HG03280 (cell line): ENCODE results near the gene ATP9A.

ENCODE experiments used
- ATAC-seq: cut with Tn5 transposase; IDR thresholded peaks from one replicate; pipeline ENCODE4 v1.9.1; 2021; ENCODE audit warnings: mild to moderate bottlenecking, moderate library complexity; ENCODE audit not compliant: unreplicated experiment

Gene ATP9A

GRCh38 chr20:51562332-51563173 is 205.6 kb downstream of the ATP9A start:
- ATAC-seq: no peak

- no peak for ATAC-seq
Measured at GRCh38 chr20:51562027-51562331, 206.2 kb downstream of the ATP9A start.

GRCh38 chr20:51560550-51561307 is 207.5 kb downstream of the ATP9A start:
- ATAC-seq: no peak

- ATAC-seq: no peak
Measured at GRCh38 chr20:51560042-51560441, 208.1 kb downstream of the ATP9A start.

GRCh38 chr20:51554538-51555165 is 213.5 kb downstream of the ATP9A start:
- no peak for ATAC-seq

- ATAC-seq: no peak
Measured at GRCh38 chr20:51553897-51554486, 214.2 kb downstream of the ATP9A start.

- no peak for ATAC-seq
Measured at GRCh38 chr20:51551186-51551585, 217.0 kb downstream of the ATP9A start.

GRCh38 chr20:51549474-51549873 is 218.7 kb downstream of the ATP9A start:
- ATAC-seq: no peak

GRCh38 chr20:51547951-51548350 is 220.2 kb downstream of the ATP9A start:
- no peak for ATAC-seq
